ENCODE data around the gene CHMP6. TPM values are rescaled to one million over a fixed set of nuclear protein-coding genes. Genes with fewer than 3 reads are reported as not detected.

The CHMP6 gene
- total RNA-seq = 24.2 and 24.6 TPM in 2 replicates

GRCh38 chr17:80991645-80992076 lies at the start of gene CHMP6:
Gene CHMP6, plus strand, starts transcription at chr17:80991841. Its CDS starts 78 bp downstream, at chr17:80991919.

GRCh38 chr17:81034779-81035520 lies 43.3 kb downstream of the CHMP6 start, which contains the start of gene BAIAP2:
Gene BAIAP2, plus strand, starts transcription at chr17:81035151. Its CDS starts 104 bp downstream, at chr17:81035255.

Other genes with a start within 250 kb of the CHMP6 start
- 18.9 and 28.4 TPM in 2 replicates for gene BAIAP2, start 43.3 kb downstream of the CHMP6 start, total RNA-seq
- not detected in 2 replicates for gene PVALEF, start 173.7 kb downstream of the CHMP6 start, total RNA-seq
- 0.35 TPM in 1 of 2 replicates, not detected in the other for gene AATK, start 174.4 kb downstream of the CHMP6 start, total RNA-seq
- gene CEP131, start 231.1 kb downstream of the CHMP6 start, total RNA-seq = 7.0 and 9.0 TPM in 2 replicates
- gene TEPSIN, start 247.2 kb downstream of the CHMP6 start, total RNA-seq = 19.2 and 24.2 TPM in 2 replicates
- gene NDUFAF8, start 247.5 kb downstream of the CHMP6 start, total RNA-seq = 48.1 and 51.9 TPM in 2 replicates